Activated effector memory CD4-positive, alpha-beta T cell treated with Interleukin-2 at 50 U/mL for 16 hours (primary cell): ENCODE data around the gene PSMG4.
A peak's percentile ranks its signal among the peaks of the same experiment; 100 is the strongest.

Experiments used
- DNase-seq: peaks from one replicate; pipeline ENCODE4 v3.0.0-alpha.2; 2020

PSMG4 gene

GRCh38 chr6:3258720-3259490 is at the start of gene PSMG4:
PSMG4 (plus strand) TSS chr6:3258947; CDS start chr6:3259023, 76 bp downstream.
- DNase-seq: peak; percentile 90

- DNase-seq: peak; percentile 13
Measured at GRCh38 chr6:3209114-3210023, 49.4 kb upstream of the PSMG4 start.

DNA sequence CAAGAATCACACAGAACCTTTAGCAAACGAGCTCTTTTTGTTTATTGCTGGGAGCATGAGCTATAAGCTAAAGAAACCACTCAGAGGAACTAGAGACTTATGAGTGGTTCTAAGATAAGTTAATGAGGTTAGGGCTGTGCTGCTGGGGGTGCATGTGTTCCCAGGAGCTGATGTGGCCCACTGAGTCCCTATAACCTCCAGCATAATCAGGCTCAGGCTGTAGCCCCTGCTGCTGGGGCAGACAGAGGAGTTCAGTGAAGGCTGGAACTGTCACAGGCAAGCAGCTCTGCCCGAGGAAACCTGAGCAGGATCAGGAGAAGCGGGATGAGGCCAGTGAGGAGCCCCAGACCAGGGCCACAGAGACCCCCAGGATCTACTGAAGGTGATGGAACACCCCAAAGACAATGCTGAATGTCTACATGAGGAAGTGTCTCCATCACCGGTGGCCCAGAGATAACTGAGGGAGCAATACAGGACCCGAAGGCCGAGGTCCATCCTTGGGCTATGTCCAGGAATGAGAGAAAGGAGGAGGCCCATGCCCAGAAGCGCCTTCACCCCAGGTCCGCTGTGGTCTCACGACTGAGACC is 48.6 kb upstream of the PSMG4 start:
- no peak for DNase-seq

DNA sequence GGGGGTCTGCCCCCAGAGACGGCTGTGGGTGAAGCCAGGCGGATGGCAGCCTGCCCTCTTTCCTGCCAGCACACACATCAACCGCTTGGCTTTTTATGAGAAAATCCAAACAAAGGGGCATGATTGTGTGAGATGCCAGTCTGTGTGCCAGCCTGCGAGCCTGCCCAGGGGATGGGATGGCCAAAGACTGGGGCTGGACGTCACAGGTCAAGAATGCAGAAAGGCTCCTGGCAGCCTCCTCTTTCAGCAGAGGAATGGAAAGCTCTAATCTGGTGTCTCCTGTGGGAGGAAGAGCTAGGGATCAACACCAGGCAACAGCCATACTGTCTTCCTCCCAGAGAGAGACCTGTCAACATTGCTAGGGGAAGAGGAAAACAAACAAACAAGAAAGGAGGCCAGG is 47.1 kb upstream of the PSMG4 start:
- DNase-seq: no peak

- DNase-seq: no peak
Measured at GRCh38 chr6:3212261-3212660, 46.5 kb upstream of the PSMG4 start.

DNA sequence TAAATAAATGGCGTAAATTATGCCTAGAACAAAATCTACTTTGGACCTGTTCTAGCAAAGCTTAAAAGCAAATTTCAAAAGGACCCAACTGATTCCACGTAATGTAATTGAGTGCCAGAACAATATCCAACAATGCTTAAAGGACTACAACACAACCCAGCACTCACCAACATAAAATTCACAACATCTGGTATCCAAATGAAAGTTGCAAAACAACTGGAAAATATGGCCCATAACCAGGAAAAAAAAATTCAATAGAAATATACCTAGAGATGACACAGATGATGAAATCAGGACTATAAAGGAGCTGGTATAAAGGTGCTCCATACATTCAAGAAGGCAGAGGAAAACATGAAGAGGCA is 45.4 kb upstream of the PSMG4 start:
- DNase-seq: no peak

GRCh38 chr6:3214898-3215297 is 43.8 kb upstream of the PSMG4 start:
- no peak for DNase-seq

DNA sequence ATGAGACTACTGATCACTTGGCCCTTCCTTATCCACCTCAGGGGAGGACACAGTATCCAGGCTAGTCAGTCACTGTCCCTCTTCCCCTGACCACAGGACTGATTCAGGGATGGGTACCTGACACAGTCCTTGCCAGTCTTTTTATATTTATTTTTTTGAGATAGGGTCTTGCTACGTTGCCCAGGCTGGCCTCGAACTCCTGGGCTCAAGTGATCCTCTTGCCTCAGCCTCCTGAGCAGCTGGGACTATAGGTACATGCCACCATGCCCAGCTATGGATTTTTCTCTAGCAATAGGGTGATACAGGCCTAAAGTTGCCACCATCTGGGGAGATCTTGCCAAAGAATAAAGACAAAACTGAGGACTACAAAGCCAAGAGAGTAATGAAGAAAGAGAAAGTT is 41.5 kb upstream of the PSMG4 start:
- no peak for DNase-seq

DNA sequence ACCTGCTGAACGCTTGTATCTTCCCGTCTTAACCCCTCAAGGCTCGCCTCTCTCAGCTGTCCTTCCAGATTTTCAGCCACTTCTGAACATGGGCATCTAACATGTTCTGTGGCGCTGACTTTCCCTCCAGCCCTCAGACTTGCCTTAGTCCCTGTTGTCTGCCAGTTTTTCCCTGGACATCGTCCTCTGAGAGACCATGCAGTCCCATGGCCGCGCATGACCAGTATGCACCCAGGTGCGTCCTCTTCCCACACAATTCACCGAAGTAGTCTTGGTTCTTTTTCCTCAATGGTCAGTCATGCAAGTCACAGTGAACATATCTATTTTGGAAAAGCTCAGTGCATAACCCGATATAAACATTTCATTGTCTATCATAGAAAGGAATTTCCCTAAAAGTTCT is 40.5 kb upstream of the PSMG4 start:
- DNase-seq: no peak

DNA sequence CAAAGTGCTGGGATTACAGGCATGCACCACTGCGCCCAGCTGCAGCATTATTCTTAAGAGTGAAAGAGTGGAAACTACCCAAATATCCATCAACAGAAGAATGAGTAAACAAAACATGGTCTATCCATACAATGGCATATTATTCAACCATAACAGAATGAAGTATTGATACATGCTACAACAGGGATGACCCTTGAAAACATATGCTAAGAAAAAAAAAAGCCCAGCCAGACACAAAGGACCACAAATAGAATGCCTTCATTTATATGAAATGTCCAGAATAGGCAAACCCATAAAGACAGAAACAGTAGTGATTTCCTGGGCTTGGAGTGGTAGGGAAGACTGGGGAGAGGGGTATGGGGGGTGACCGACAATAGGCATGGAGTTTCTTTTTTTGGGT is 38.4 kb upstream of the PSMG4 start:
- no peak for DNase-seq

DNA sequence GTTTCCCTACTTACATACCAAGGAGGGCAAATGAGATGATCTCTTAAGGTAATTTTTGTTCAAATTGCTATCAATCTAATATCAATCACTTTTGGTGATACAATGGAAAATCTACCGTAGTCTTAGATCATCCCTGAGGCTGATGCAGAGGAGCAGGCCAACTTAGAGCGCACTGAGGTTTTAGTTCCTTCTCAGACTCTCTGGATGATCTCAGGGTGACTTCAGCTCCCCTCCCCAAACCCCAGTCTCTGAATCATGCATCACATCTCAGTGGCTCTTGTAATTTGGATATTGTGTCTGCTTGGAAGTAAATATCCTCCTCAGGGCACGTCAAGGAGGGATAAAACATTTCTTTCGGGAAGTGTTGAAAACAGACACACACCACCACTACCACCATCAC is 37.2 kb upstream of the PSMG4 start:
- DNase-seq: no peak

DNA sequence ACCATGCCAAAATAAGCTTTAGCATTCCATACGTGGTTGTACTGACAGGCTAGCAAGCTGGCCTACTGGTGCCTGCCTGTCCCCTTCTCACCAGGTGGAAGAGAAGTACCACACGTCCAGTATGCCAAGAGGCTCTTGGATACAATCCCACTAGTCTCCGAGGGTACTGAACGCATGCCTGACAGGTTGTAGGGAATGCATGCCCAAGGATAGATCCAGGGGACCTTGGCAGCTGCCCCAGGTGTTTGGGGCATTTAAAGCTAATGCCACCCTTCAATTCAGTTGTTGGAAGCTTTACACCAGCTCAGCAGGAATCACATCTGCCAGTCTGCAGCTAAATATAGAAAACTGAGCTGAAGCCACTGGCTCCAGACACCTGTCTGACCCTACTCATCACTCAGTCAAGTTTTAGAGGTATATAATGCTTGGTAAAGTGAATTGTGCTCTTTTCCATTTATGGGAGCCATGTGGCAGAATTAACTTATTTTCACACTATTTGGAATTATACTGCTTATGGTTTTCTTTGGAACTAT is 36.2 kb upstream of the PSMG4 start:
- no peak for DNase-seq

GRCh38 chr6:3226042-3226441 is 32.7 kb upstream of the PSMG4 start:
- DNase-seq: no peak

GRCh38 chr6:3226481-3227362 is 32.0 kb upstream of the PSMG4 start:
- no peak for DNase-seq

GRCh38 chr6:3227363-3228045 is 31.2 kb upstream of the PSMG4 start, which contains the start of gene TUBB2B:
TUBB2B (minus strand) TSS chr6:3227653; CDS start chr6:3227543, 110 bp downstream.
- no peak for DNase-seq

- no peak for DNase-seq
Measured at GRCh38 chr6:3228046-3228671, 30.6 kb upstream of the PSMG4 start.

GRCh38 chr6:3228771-3229565 is 29.8 kb upstream of the PSMG4 start:
- DNase-seq: no peak

DNA sequence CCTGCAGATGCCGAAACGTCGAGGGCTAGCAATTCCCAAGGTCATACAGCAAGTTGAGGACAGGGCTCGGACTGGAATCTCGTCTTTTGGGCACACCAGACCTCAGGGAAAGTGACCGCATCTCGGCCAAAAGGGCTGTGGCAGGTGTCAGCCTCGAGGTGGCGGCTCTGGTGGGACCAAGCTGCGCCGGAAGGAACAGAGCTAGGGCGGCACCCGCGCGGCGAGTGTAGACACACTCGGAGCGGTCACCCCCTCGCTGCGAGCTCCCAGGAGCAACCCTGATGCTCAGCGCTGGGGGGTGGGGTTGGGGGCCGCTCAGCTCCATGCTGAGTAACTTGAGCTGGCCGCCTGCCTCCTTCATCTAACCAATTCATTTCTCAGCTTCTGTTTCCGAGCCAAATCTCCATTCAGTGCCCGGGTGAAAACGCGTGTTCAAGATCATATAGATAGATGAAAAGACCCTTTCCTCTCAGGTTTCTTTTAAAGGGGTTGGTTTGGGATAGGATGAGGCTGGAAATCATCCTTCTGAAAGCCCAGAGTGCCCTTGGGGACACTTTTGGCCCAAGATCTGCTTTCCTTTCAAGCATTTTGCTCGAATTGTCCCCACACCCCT is 29.1 kb upstream of the PSMG4 start:
- DNase-seq: no peak

GRCh38 chr6:3230256-3230882 is 28.4 kb upstream of the PSMG4 start:
- no peak for DNase-seq

GRCh38 chr6:3230900-3231246 is 27.9 kb upstream of the PSMG4 start:
- no peak for DNase-seq
